ENCODE results near the gene TUFT1. TPM values are rescaled to one million over a fixed set of nuclear protein-coding genes. Genes with fewer than 3 reads are reported as not detected.

Gene TUFT1
- total and polyA plus RNA-seq, 2 experiments from 2014 or later: 29.2 to 29.8 TPM

DNA sequence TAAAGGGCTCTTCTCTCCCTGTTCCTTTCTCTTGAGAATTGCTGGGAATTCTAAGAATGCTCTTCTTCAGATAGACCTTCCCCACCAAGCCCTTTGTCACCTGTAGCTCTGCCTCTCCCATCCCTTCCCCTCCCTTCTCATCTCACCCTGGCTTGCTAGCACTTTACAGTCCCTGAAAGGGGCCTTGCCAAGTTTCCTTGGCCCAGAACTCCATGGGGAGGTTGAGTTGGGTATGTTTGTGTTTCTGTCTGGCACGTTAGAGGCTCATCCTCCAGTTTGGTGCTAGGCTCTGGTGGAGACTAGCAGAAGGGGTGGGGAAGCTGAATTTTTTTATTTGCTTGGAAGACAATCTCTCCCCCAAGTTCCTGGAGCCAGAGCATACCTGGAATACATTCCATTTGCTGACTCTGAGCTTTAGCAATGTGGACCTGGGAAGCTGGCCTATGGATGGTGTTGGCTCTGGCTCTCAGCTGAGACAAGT is 24.0 kb upstream of the TUFT1 start:
- no peaks in the 10 kb centered on the region for H3K9me3 ChIP-seq (ENCODE audit: low read depth)
- H3K36me3 ChIP-seq (replicated peaks; ENCODE audit: insufficient read depth, low read depth): no peaks in the 10 kb centered on the region
- peak overlapping the region; percentile 98 for H3K27ac ChIP-seq
- H3K9me2 ChIP-seq (replicated peaks; ENCODE audit: insufficient read depth): no peaks in the 10 kb centered on the region
- peaks cover 13% of the 10 kb centered on the region for H4K20me1 ChIP-seq (ENCODE audit: insufficient read depth, poor library complexity, severe bottlenecking)
- H3K27me3 ChIP-seq: no peaks in the 10 kb centered on the region
- peak overlapping the region; percentile 55 for H3K4me2 ChIP-seq
- H3K4me3 ChIP-seq: no peak overlapping the region
- TF ChIP-seq, protein P1, sequence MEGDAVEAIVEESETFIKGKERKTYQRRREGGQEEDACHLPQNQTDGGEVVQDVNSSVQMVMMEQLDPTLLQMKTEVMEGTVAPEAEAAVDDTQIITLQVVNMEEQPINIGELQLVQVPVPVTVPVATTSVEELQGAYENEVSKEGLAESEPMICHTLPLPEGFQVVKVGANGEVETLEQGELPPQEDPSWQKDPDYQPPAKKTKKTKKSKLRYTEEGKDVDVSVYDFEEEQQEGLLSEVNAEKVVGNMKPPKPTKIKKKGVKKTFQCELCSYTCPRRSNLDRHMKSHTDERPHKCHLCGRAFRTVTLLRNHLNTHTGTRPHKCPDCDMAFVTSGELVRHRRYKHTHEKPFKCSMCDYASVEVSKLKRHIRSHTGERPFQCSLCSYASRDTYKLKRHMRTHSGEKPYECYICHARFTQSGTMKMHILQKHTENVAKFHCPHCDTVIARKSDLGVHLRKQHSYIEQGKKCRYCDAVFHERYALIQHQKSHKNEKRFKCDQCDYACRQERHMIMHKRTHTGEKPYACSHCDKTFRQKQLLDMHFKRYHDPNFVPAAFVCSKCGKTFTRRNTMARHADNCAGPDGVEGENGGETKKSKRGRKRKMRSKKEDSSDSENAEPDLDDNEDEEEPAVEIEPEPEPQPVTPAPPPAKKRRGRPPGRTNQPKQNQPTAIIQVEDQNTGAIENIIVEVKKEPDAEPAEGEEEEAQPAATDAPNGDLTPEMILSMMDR (IDR thresholded peaks at IDR 0.05; ENCODE audit: poor library complexity): no peak
- TF ChIP-seq EZH2 (IDR thresholded peaks at IDR 0.05; ENCODE audit: borderline replicate concordance): no peak
- no peak for TF ChIP-seq EZH2phosphoT487 (IDR thresholded peaks at IDR 0.05; ENCODE audit: low read depth, severe bottlenecking, unreplicated experiment)
- peaks cover 21% of the 10 kb centered on the region for H3K4me1 ChIP-seq (ENCODE audit: insufficient read depth)
- H3K79me2 ChIP-seq: peaks cover 73% of the 10 kb centered on the region
- 32% methylated on average over 1 of the region's 1 CpG for WGBS (ENCODE audit: low lambda C conversion rate, missing lambda C conversion rate)
- peak; percentile 48 for DNase-seq (ENCODE audit: low spot score)
- no peak overlapping the region for H2AFZ ChIP-seq

DNA sequence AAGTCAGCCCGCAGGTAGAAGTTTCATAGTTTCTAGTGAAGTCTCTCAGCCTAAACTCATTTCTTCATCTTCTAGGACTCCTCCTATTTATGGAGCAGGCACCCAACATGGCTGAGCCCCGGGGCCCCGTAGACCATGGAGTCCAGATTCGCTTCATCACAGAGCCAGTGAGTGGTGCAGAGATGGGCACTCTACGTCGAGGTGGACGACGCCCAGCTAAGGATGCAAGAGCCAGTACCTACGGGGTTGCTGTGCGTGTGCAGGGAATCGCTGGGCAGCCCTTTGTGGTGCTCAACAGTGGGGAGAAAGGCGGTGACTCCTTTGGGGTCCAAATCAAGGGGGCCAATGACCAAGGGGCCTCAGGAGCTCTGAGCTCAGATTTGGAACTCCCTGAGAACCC is 21.7 kb upstream of the TUFT1 start:
- H3K4me3 ChIP-seq: no peak overlapping the region
- no peak overlapping the region for H2AFZ ChIP-seq
- peaks cover 21% of the 10 kb centered on the region for H3K4me1 ChIP-seq (ENCODE audit: insufficient read depth)
- no peaks in the 10 kb centered on the region for H3K9me3 ChIP-seq (ENCODE audit: low read depth)
- H3K27ac ChIP-seq: no peak overlapping the region
- DNase-seq (ENCODE audit: low spot score): no peak
- H3K4me2 ChIP-seq: no peak overlapping the region
- WGBS (ENCODE audit: low lambda C conversion rate, missing lambda C conversion rate): 97% methylated on average over 12 of the region's 12 CpGs
- peaks cover 75% of the 10 kb centered on the region for H3K79me2 ChIP-seq
- peaks cover 14% of the 10 kb centered on the region for H4K20me1 ChIP-seq (ENCODE audit: insufficient read depth, poor library complexity, severe bottlenecking)
- H3K36me3 ChIP-seq (replicated peaks; ENCODE audit: insufficient read depth, low read depth): no peaks in the 10 kb centered on the region
- no peaks in the 10 kb centered on the region for H3K9me2 ChIP-seq (replicated peaks; ENCODE audit: insufficient read depth)
- H3K27me3 ChIP-seq: no peaks in the 10 kb centered on the region
- TF ChIP-seq, protein P1 (IDR thresholded peaks at IDR 0.05; ENCODE audit: poor library complexity): no peak
- TF ChIP-seq EZH2 (IDR thresholded peaks at IDR 0.05; ENCODE audit: borderline replicate concordance) (no peak), EZH2phosphoT487 (IDR thresholded peaks at IDR 0.05; ENCODE audit: low read depth, severe bottlenecking, unreplicated experiment) (no peak)

DNA sequence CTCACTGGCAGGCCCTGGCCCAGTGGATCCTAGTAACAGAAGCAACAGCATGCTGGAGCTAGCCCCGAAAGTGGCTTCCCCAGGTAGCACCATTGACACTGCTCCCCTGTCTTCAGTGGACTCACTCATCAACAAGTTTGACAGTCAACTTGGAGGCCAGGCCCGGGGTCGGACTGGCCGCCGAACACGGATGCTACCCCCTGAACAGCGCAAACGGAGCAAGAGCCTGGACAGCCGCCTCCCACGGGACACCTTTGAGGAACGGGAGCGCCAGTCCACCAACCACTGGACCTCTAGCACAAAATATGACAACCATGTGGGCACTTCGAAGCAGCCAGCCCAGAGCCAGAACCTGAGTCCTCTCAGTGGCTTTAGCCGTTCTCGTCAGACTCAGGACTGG is 21.2 kb upstream of the TUFT1 start:
- H3K9me2 ChIP-seq (replicated peaks; ENCODE audit: insufficient read depth): no peaks in the 10 kb centered on the region
- DNase-seq (ENCODE audit: low spot score): no peak
- no peak for TF ChIP-seq EZH2 (IDR thresholded peaks at IDR 0.05; ENCODE audit: borderline replicate concordance)
- TF ChIP-seq, protein P1 (IDR thresholded peaks at IDR 0.05; ENCODE audit: poor library complexity): no peak
- no peak for TF ChIP-seq EZH2phosphoT487 (IDR thresholded peaks at IDR 0.05; ENCODE audit: low read depth, severe bottlenecking, unreplicated experiment)
- WGBS (ENCODE audit: low lambda C conversion rate, missing lambda C conversion rate): 94% methylated on average over 15 of the region's 15 CpGs
- H3K9me3 ChIP-seq (ENCODE audit: low read depth): no peaks in the 10 kb centered on the region
- H3K4me2 ChIP-seq: no peak overlapping the region
- H3K4me3 ChIP-seq: no peak overlapping the region
- H3K27me3 ChIP-seq: no peaks in the 10 kb centered on the region
- H3K79me2 ChIP-seq: peaks cover 75% of the 10 kb centered on the region
- H2AFZ ChIP-seq: no peak overlapping the region
- no peak overlapping the region for H3K27ac ChIP-seq
- no peaks in the 10 kb centered on the region for H3K36me3 ChIP-seq (replicated peaks; ENCODE audit: insufficient read depth, low read depth)
- H4K20me1 ChIP-seq (ENCODE audit: insufficient read depth, poor library complexity, severe bottlenecking): peaks cover 14% of the 10 kb centered on the region
- H3K4me1 ChIP-seq (ENCODE audit: insufficient read depth): peaks cover 21% of the 10 kb centered on the region
